Hindlimb muscle (tissue), 1 donor: Measurements from ENCODE around the gene ADCY1. TPM values are rescaled to one million over a fixed set of nuclear protein-coding genes. Genes with fewer than 3 reads are reported as not detected.

Experiments used
- DNase-seq: peaks from one replicate; pipeline ENCODE4 v3.0.0-alpha.2; 2013
- polyA plus RNA-seq: library from polyadenylated mRNA; unstranded; fragments of 120-200 nt; gene quantifications from one replicate; pipeline ENCODE4 v1.2.1, GENCODE V29; 2013; ENCODE audit not compliant: insufficient read length

ADCY1 gene
- polyA plus RNA-seq, 1 donor, result 12.0 TPM

DNA sequence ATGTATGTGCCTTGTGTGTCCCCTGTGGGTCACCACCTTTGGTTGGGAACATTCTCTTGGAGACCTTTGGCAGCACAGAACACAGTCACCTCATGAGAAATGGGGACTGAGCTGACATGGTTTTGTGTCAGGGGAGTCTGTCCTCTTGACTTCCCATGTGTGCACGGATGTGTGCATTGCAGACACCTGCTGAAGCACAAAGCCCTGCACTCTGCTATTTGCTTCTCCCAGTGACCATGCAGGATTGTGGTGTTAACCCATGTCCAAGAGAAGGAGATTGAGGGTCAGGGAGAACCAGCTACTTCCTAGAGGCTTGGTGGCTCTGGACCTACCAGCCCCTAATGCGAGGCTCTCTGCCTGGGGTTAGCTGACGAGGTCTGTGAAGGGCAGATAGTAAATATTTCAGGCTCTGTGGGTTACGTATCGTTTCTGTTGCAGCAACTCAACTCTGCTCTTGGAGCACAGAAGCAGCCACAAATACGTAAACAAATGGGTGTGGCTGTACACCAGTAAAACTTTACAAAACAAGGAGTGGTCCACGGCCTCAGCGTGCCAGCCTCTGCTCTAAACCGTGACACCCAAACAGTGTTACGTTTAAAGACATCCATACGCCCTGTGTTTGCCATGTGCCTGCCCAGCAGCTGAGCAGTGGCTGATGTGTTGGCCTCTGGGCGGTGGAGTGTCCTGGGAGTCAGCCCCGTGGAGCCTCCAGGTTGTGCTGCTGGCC is 51.7 kb downstream of the ADCY1 start:
- no peak for DNase-seq

DNA sequence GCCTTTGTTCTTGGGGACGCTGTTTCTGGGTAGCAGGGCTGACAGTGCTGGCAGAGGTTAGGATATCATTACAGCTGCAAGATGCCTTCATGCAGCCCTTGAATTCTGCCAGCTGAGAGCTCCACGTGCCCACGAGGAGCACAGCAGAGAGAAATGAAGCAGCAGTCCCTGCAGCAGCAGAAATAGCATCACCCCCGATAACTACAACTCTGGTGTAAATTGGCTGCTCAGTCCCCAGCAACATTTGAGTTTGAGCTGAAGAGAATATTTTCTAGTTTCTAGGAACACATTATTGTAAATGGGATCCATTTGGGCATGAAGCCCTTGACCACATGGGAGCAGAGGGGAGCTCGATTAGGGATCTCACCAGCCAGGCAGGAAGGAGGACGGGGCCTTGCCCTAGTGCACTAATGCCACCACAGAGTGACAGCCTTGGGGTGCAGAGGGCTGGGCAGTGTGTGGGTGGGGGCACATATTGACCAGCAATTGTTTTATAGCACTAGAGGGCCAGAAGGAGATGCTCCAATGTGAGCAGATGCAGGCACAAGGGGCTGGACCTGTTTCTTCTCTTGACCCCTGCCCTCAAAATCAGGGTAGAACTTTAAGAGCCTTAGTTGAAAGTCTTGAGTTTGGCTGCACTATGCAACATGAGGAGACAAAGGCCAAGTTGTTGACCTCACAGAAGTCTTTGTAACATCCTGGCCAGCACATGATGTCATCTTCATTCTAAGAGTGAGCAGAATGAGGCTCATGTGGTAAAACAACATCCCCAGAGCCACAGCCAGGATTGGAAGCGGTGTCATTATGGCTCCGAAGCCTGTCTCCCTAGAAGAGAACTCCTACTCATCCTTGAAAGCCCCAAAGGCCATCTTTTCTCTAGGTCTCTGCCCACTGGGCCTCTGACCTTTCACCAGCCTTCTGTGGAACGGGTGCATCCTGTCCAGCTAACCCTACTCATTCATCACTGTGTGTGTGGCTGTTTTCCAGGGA is 52.6 kb downstream of the ADCY1 start:
- DNase-seq, result no peak

DNA sequence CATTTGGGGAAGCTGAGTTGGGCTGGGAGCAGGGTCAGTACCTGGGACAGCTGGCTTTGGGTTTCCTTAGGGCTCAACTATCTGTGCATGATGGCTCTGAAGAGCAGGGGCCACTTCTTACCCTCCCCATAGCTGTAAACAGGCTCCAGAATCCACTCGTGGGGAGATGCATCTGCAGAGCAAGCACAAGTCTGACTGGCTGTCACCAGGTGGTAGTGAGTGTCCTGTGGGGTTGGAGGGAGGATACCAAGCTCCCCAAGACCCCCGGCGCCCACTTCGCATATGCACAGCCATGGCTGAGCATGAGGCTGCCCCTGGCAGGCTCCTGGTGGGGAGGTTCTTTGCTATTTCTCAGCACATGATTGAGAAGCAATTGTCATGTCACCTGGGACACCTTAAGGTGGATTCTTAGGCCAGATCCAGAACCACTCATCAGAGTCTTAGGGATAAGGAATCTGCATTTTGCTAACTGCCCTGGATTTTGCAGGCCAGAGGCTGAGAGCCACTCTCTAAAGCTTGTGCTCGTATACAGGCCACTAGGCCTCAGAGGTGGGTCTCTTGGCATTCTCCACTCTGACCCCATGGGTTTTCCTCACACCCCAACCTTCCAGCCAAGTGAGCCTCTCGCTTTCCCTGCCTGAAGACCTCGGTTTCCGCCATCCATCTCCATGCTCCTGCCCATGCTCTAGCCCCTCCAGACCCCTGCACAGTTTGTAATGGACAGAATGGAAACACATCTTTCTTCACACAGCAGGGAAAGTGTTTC is 53.7 kb downstream of the ADCY1 start:
- DNase-seq, result no peak

DNA sequence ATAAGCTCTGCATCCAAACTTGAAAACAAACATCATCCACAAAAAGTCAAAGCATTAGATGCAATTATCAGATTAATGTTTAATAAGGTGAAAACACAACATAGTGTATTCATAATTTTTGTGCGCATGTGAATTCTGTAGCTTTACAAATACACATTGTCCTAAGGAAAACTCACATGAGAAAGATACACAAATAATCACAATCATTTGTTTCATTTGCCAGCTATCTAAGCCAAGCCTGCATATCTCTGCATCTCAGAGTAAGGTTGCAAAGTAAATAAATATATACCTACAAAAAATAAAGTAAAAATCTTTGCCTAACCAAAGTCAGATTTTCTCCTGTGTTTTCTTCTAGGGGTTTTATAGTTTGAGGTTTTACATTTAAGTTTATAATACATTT is 57.4 kb downstream of the ADCY1 start:
- DNase-seq, result no peak

DNA sequence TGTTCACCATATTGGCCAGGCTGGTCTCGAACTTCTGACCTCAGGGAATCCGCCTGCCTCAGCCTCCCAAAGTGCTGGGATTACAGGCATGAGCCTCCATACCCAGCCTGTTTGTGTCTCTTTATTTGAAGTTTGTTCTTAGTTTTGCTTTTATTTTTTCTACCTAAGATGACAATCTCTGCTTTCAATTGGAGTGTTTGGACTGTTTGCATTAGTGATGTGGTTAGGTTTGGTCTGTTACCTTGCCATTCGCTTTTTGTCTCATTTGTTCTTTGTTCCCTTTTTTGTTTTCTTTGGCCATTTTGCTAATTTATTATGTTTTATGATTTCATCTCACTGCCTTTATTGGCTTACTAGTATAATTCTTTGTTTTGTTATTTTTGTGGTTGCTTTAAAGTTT is 62.6 kb downstream of the ADCY1 start:
- no peak for DNase-seq

DNA sequence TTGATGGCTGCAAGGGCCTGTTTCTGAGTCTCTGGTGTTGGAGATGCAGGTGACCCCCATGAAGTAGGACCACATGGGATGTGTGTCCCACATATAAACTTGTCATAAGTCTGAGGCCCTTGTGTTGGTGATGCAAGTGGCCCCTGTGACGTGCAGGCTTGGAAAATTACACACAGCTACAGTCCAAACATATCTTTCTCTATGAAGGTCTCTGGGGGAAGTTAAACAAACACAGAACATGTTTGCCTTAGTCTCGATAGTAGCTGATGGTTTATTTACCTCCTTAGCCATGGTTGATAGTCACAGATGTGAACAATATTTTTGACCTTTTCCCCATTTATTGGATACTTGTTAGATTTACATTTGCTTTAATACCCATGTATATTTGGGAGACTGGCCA is 64.7 kb downstream of the ADCY1 start:
- no peak for DNase-seq

DNA sequence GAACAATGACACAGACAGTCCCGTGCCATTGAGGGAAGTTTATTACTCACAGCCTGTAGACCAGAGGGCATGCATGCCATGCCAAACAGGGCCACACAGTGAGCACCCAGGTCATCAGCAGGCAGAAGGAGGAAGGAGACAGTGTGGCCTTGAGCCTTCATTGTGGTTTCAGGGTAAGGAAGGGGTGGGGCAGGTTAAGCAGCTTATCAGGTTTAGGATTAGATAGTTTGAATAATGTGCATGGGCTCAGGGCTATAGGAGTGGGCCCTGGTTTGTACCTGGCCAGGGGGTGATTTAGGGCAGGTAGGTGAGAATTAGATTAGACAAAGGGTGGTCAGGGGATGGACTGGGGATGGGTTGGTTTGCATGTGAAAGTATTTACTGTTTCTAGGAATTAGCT is 67.9 kb downstream of the ADCY1 start:
- DNase-seq, result no peak

DNA sequence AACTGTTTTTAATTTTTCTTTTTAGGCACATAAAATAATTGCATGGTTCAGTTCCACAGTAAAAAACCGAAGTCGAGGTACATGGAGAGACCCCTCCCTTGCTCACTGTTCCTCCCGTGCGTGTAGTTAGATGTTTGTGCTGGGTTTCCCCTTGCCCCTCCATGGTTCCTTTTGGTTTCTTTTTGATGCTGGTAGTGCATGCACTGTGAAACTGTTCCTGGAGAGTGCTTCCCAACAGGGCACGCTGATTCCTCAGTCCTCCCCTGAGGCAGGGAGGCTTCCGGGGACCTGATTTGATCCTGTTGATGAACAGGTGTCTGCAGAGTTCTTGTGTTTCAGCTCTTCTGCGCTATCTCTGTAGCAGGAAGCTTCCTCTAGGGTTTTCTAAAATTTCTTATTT is 69.5 kb downstream of the ADCY1 start:
- no peak for DNase-seq

DNA sequence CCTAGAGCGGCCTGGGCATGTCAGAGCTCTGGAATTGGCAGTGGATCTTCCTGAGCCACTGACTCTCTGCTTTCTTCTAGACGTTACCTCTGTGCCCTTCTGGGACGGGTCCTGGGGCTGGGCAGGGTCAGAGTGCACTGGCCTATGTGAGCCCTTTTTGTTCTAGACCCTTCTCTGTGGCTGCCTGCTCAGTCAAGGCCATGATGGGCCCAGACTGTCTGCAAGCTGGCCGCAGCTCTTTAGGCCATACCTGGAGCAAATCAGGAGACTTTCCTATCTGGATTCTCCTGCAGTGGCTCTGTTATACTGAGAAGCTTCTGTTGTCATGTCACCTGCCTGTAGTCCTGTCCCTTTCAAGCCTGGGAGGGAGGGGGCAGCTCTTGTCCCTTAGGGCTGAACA is 70.1 kb downstream of the ADCY1 start:
- DNase-seq, result no peak

DNA sequence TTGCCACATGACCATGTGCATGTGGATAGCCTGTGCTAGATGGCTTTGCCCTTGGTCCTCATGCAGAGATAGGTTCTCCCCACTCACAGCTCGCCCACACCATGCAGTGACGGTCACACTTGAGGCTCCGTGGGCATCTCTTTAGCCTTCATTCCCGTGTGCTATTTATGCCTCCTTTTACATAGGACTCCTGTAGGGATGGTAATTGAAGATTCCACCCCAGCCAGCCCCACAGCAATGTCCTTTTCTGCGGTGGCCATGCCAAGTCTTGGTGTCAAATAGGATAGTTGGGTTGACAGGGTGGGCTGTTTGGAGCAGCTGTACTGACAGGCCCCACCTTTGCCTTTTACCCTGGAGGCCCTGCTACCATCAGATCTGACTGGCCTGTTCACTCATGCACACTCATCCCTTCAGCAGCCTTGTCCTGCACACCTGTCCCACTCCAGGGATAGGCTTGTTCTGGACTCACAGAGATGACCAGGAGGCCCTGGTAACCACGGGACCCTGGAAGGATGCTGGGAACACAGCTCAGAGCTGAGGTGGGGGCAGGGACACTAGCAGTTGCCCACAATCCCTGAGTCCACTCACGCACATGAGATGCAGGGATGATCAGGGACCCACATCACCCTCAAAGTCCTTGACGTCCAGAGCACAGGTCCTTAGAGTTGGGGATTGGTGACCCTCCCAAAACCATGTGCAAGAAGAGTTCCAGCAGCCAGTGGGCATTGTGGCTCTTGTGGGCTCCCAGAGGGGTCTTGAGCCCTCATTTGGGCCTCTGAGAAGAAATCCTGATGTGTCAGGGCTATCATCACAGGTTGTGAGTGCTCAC is 71.2 kb downstream of the ADCY1 start:
- DNase-seq, result no peak

DNA sequence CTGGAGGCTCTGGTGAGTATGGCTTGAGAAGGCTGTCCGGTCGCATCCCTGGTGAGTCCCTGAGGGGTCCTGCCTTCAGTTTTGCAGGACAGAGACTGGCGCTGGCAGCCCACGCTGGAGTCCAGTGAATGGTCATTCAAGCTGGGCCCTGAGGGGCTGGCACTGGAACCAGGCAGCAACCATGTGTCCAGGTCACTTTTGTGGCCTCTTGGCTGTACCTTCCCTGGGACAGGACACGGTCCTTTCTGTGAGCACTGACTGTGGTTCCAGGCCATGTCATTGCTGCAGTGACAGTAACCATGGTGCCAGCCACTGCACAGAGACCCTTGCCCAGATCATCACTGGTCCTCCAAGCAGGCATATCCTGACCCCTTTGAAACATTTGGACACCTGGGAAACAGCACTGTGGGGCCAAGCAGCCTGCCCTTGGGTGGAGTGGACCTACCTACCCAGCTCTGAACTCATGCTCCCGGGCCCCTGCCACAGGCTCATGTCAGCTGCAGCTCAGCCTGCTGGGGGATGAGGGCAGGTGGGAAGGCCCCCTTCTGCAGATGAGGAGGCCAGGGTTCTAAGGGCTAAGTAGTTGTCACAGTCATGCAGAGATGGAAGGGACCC is 72.1 kb downstream of the ADCY1 start:
- no peak for DNase-seq

DNA sequence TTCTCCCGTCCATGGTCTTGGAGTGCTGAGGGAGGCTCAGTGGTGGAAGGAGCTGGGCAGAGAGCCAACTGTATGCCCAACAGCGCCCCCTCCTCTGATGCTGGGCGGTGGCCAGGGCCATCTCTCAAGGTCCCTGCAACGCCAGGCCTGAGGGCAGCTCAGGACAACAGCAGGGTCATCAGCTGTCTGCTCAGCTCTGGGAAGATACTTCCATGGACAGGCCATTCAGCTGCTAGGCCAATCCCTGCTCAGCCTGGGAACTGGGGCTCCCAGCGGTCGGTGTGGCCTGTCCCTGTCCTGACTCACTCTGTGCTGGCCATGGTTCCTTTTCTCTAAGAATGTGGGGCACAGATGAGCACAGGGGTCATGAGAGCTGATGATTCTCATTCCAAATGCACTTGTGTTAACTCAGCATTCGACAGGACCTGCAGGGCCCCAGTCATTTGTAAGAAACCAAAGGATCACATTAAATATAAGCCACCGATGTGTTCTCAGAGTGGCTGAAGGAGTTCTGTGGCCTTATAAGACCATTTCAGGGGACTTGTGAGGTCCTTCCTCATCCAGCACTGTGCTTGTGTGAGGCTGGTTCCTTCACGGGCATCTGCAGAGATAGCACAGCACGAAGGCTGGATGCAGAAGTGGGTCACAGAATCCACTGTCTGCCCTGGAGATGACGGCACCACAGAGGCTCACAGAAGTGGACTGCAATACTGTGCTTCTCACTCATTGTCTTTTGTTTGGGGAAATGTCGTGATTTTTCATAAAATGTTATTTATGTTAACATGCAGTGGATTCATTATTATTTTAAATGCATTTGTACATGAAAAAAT is 73.0 kb downstream of the ADCY1 start:
- no peak for DNase-seq

DNA sequence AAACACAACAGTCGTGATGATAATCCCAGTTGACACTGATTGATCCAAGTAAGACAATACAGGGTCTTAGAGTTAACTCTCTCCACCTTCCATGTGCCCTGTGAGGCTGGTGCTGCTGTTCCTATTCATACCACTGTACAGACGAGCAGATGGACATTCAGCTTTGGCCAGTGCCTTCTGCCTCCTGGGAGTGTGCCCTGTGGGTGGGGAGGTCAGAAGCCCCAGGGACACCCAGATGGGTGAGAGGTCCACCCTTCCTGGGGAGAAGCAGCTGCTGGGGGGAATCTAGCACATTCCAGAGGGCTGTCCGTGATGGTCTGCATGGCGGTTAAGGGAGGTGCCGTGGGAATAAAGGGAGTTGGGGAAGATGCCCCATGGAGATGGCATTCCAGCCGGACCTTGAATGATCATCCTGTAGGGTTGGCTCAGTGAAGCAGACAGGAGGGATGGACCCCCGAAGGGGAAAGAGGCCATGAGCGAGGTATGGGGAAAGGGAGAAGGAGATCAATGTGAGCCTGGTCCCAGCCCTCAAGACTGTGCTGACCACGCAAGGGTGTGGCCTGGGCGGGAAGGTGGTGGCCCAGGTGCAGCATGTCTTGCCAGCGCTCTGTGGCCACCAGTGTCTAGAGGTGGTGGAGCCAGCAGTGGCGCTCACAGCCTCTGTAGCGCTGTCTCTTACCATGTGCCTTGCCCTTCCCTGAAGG is 74.0 kb downstream of the ADCY1 start:
- no peak for DNase-seq

DNA sequence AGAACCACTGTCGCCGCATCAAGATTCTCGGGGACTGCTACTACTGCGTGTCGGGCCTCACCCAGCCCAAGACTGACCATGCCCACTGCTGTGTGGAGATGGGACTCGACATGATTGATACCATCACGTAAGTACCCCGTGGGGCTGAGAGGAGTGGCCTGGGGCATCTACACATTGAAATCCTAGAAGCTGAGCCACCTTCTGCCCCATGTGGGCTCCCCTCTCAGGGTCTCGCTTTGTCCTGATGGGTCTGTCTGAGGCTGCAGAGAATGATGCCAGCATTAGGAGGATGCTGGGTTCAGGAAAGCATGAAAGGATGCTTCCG is 74.5 kb downstream of the ADCY1 start:
- DNase-seq, result no peak

DNA sequence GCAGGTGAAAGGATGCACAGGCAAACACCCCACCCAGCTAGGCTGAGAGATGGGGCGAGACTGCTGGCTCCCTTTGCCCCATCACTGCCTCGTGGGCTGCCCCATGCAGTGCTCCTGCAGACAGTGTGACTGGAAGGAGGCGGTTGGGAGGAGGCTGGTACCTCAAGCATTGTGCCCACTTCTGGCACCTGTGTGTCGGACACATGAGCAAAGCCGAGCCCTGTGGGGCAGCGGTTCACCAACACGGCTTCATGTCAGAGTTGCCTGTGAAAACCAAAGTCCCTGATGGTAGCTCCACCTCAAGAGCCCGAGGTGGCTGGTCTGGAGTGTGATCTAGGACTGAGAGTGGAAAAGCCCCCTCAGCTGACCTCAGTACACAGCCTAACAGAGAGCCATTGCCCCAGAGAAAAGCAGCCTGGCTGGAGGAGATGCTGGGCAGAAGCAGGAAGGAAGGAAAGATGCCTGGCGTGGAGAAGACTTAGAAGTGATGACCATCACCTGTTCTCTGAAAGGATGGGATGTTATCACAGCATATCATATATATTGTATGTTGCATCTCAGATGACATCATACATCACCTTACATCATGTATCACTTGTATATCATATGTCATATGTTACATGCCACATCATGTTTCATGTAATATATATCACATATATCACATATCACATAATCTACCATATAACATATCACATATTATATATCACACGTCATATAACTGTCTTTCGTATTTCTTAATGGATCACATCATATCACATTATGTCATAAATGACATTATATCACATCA is 75.6 kb downstream of the ADCY1 start:
- no peak for DNase-seq

DNA sequence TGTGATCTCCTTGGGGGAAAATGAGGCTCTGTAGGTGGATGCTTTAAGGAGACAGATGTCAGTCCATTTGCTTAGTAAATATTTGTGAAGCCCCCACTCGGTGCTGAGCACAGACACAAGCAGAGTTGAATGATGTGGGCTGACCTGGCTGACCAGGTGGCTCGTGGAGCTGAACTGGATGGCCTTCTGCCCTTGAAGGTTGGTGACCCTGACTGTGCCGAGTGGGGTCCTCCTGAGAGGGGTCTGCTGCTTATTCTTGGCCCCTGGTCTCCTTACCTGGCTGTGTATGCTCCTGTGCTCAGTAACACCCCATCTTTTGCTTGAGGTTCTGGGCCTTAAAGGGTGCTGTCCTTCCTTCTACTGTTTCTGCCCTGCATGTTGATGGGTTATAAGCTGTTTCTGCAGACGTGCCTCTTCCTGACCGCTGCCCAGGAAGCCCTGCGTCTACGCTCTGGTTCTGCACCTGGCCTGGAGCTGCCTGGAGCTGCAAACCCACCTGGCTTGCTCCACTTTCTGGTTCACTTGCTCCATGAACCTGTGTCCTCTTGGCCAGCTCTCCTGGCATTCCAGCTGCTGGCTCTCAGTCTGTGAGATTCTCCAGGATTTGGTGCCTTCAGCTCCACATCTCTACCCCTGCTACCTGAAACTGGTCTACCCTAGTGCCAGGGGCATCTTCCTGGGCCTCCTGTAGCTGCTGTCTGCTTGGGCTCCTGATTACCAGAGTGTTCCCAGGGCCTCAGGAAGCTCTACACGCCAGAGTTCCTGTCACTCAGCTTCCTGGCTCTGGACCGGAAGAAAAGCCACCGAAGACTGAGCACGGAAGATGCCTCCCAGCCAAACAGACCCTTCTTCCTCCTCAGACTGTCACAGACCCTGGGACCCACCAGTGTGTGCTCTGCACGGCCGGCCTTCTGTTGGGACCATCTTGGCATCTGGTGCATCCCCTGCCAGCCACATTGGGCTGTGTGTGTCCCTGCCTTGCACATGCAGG is 76.5 kb downstream of the ADCY1 start:
- no peak for DNase-seq

DNA sequence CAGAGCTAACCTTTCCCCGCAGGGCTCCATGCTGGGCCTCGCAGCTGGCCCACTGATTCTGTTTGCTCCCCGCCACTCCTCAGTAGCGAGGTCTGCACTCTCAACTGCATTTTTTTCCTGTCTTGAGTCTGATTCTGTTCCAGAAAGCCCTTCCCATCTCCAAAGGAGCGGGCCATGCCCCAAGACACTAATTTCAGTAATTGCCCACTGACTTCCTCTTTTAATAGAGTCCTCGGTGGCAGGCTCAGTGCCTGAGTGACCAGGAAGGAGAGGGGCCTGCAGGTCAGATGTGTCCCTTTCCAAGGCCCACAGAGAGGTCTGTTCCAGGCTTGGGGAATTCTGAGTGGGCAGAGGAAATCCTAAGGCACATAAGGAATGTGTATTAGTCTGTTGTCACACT is 77.4 kb downstream of the ADCY1 start:
- DNase-seq, result no peak

DNA sequence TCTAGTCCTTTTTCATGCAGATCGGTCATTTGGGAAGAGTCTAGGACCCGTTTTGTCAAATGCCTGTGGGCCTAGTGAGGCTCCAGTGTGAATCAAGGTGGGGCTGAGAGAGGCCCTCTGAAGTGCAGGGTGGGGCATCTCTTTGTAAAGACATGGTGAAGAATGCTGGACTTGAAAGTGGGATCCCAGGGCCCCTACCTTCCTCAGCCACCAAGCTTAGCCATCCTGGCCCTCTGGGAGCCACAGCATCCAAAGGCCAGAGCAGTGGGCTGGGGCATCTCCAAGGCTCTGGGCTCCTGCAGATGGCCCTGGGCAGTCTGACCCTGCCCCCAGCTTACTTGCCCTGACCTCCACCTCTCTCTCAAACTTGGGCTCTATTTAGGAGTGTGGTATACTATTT is 78.5 kb downstream of the ADCY1 start:
- DNase-seq, result no peak
